ENCODE data around the gene EFNA2. TPM values are rescaled to one million over a fixed set of nuclear protein-coding genes. Genes with fewer than 3 reads are reported as not detected.

The EFNA2 gene
- total and polyA plus RNA-seq, 2 experiments from 2014 or later, result 2.7 to 10.3 TPM

GRCh38 chr19:1291761-1292418 lies 6.2 kb downstream of the EFNA2 start (continued):
- TF ChIP-seq, protein P1, sequence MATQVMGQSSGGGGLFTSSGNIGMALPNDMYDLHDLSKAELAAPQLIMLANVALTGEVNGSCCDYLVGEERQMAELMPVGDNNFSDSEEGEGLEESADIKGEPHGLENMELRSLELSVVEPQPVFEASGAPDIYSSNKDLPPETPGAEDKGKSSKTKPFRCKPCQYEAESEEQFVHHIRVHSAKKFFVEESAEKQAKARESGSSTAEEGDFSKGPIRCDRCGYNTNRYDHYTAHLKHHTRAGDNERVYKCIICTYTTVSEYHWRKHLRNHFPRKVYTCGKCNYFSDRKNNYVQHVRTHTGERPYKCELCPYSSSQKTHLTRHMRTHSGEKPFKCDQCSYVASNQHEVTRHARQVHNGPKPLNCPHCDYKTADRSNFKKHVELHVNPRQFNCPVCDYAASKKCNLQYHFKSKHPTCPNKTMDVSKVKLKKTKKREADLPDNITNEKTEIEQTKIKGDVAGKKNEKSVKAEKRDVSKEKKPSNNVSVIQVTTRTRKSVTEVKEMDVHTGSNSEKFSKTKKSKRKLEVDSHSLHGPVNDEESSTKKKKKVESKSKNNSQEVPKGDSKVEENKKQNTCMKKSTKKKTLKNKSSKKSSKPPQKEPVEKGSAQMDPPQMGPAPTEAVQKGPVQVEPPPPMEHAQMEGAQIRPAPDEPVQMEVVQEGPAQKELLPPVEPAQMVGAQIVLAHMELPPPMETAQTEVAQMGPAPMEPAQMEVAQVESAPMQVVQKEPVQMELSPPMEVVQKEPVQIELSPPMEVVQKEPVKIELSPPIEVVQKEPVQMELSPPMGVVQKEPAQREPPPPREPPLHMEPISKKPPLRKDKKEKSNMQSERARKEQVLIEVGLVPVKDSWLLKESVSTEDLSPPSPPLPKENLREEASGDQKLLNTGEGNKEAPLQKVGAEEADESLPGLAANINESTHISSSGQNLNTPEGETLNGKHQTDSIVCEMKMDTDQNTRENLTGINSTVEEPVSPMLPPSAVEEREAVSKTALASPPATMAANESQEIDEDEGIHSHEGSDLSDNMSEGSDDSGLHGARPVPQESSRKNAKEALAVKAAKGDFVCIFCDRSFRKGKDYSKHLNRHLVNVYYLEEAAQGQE (IDR thresholded peaks at IDR 0.05; ENCODE audit: unreplicated experiment), result no peak
- TF ChIP-seq CREB1 (CRISPR knock-in tag; IDR thresholded peaks at IDR 0.05; ENCODE audit: low read depth), result no peak
- no peak for TF ChIP-seq ZNF462 (CRISPR knock-in tag; IDR thresholded peaks at IDR 0.05)
- TF ChIP-seq, protein P2, sequence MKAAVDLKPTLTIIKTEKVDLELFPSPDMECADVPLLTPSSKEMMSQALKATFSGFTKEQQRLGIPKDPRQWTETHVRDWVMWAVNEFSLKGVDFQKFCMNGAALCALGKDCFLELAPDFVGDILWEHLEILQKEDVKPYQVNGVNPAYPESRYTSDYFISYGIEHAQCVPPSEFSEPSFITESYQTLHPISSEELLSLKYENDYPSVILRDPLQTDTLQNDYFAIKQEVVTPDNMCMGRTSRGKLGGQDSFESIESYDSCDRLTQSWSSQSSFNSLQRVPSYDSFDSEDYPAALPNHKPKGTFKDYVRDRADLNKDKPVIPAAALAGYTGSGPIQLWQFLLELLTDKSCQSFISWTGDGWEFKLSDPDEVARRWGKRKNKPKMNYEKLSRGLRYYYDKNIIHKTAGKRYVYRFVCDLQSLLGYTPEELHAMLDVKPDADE (IDR thresholded peaks at IDR 0.05), result no peak

Measured in GM23338 (cell line).